HepG2 (cell line): ENCODE results near the gene SEC14L1. TPM values are rescaled to one million over a fixed set of nuclear protein-coding genes. Genes with fewer than 3 reads are reported as not detected.

Source experiments
- BCL6 ChIP-seq: IDR thresholded peaks from 2 replicates; pipeline ENCODE4 v1.6.1; 2016; ENCODE audit warnings: missing genetic modification reagents, missing compliant biosample characterization
- CCAR2 ChIP-seq: fragments of 200-400 bp; formaldehyde crosslinking; optimal IDR thresholded peaks from 2 replicates; pipeline ENCODE3; 2018; ENCODE audit warnings: low read depth, mild to moderate bottlenecking, low read length, moderate library complexity
- GATAD2A ChIP-seq: IDR thresholded peaks from 2 replicates; pipeline ENCODE4 v1.6.1; 2016
- MEIS2 ChIP-seq: sonication (generic); formaldehyde crosslinking; IDR thresholded peaks from 2 replicates; pipeline ENCODE4 v1.9.0; 2021; ENCODE audit warnings: mild to moderate bottlenecking, missing genetic modification reagents
- MLLT10 ChIP-seq: sonication (generic); formaldehyde crosslinking; IDR thresholded peaks from 2 replicates; pipeline ENCODE4 v1.4.0; 2020; ENCODE audit warnings: missing genetic modification reagents
- NPAS2 ChIP-seq: sonication (generic); formaldehyde crosslinking; IDR thresholded peaks from 2 replicates; pipeline ENCODE4 v1.8.0; 2022; ENCODE audit warnings: mild to moderate bottlenecking, missing genetic modification reagents, borderline replicate concordance
- NR1H2 ChIP-seq: sonication (generic); formaldehyde crosslinking; IDR thresholded peaks from 2 replicates; pipeline ENCODE4 v1.8.1; 2022; ENCODE audit warnings: low read depth, missing genetic modification reagents, borderline replicate concordance
- NR3C1 ChIP-seq: sonication (generic); formaldehyde crosslinking; IDR thresholded peaks from 2 replicates; pipeline ENCODE4 v1.4.0; 2020; ENCODE audit warnings: missing genetic modification reagents
- NRL ChIP-seq: sonication (generic); formaldehyde crosslinking; IDR thresholded peaks from 2 replicates; pipeline ENCODE4 v1.5.0; 2020; ENCODE audit warnings: missing genetic modification reagents, mild to moderate bottlenecking, moderate library complexity, borderline replicate concordance
- POGZ ChIP-seq: sonication (generic); formaldehyde crosslinking; IDR thresholded peaks from 2 replicates; pipeline ENCODE4 v1.4.0; 2020; ENCODE audit warnings: mild to moderate bottlenecking, missing genetic modification reagents
- PRPF4 ChIP-seq: fragments of 200-400 bp; formaldehyde crosslinking; IDR thresholded peaks from 2 replicates; pipeline ENCODE4 v1.6.1; 2016; ENCODE audit warnings: low read length, low read depth; ENCODE audit not compliant: poor library complexity, severe bottlenecking
- RAD21 ChIP-seq: fragments of 450-650 bp; formaldehyde crosslinking; IDR thresholded peaks from 2 replicates; pipeline ENCODE4 v1.5.0; 2020; ENCODE audit warnings: mild to moderate bottlenecking
- RBAK ChIP-seq: sonication (generic); formaldehyde crosslinking; IDR thresholded peaks from 2 replicates; pipeline ENCODE4 v1.5.1; 2020; ENCODE audit warnings: mild to moderate bottlenecking, missing genetic modification reagents
- RXRB ChIP-seq: IDR thresholded peaks from 2 replicates; pipeline ENCODE4 v1.6.1; 2016; ENCODE audit warnings: borderline replicate concordance, missing genetic modification reagents, missing compliant biosample characterization
- SRSF1 ChIP-seq: fragments of 200-400 bp; formaldehyde crosslinking; optimal IDR thresholded peaks from 2 replicates; pipeline ENCODE3; 2017; ENCODE audit warnings: mild to moderate bottlenecking, low read depth, low read length, moderate library complexity
- ZBTB7B ChIP-seq: sonication (generic); formaldehyde crosslinking; IDR thresholded peaks from 2 replicates; pipeline ENCODE4 v1.4.0; 2020; ENCODE audit warnings: missing genetic modification reagents
- ZFP37 ChIP-seq: sonication (generic); formaldehyde crosslinking; IDR thresholded peaks from 2 replicates; pipeline ENCODE4 v1.4.0; 2020; ENCODE audit warnings: missing genetic modification reagents, borderline replicate concordance
- ZNF468 ChIP-seq: sonication (generic); formaldehyde crosslinking; IDR thresholded peaks from 2 replicates; pipeline ENCODE4 v1.8.0; 2022; ENCODE audit warnings: mild to moderate bottlenecking, moderate library complexity, missing genetic modification reagents
- ZNF513 ChIP-seq: sonication (generic); formaldehyde crosslinking; conservative IDR thresholded peaks from 2 replicates; pipeline ENCODE4 v1.5.0; 2020; ENCODE audit warnings: missing genetic modification reagents
- ZNF598 ChIP-seq: sonication (generic); formaldehyde crosslinking; IDR thresholded peaks from 2 replicates; pipeline ENCODE4 v1.5.1; 2020; ENCODE audit warnings: mild to moderate bottlenecking, missing genetic modification reagents, borderline replicate concordance
- ZNF614 ChIP-seq: IDR thresholded peaks from 2 replicates; pipeline ENCODE4 v1.6.1; 2018; ENCODE audit warnings: missing biosample characterization, missing genetic modification reagents, inconsistent platforms, borderline replicate concordance
- ZNF749 ChIP-seq: sonication (generic); formaldehyde crosslinking; IDR thresholded peaks from 2 replicates; pipeline ENCODE4 v1.8.0; 2022; ENCODE audit warnings: mild to moderate bottlenecking, missing genetic modification reagents, moderate library complexity, borderline replicate concordance
- ZNF766 ChIP-seq: sonication (generic); formaldehyde crosslinking; IDR thresholded peaks from 2 replicates; pipeline ENCODE4 v1.5.0; 2020; ENCODE audit warnings: missing genetic modification reagents, borderline replicate concordance
- polyA plus RNA-seq, 8 experiments: library from polyadenylated mRNA; depleted of rRNA in 3 of 8; stranded (reverse) in 7 of 8; unstranded in 1 of 8; fragments of >200 nt; fragmentation: Illumina TruSeq in 4 of 8; extraction: Trizol in 4 of 8; gene quantifications; 2 replicates each; pipeline versions ENCODE4 v1.2.1 to v1.2.3, GENCODE V29; 2011 to 2016; ENCODE audit warnings: low read depth in 4 of 8, missing spikeins in 1 of 8, mixed read lengths in 1 of 8; ENCODE audit not compliant: insufficient read depth in 1 of 8
- total RNA-seq, 5 experiments: library from RNA; depleted of rRNA; stranded (reverse); fragments of >200 nt; fragmentation: Illumina TruSeq; extraction: Trizol; gene quantifications; 2 replicates each; pipeline ENCODE4 v1.2.3, GENCODE V29; 2016; ENCODE audit warnings: low read depth in 1 of 5
- TF ChIP-seq, protein P1 (sequence below): sonication (generic); formaldehyde crosslinking; IDR thresholded peaks from 2 replicates; pipeline ENCODE4 v1.8.1; 2022; ENCODE audit warnings: low read depth, mild to moderate bottlenecking, missing genetic modification reagents
- TF ChIP-seq, protein P2 (sequence below): IDR thresholded peaks from 2 replicates; pipeline ENCODE4 v1.6.1; 2016; ENCODE audit warnings: low read depth, control low read depth

SEC14L1 gene
- total and polyA plus RNA-seq, 2 of the 13 experiments (the other 11 are each of a cell fraction or from before 2014, with no cell fraction given): 26.3 to 43.9 TPM

- TF ChIP-seq ZNF614 (CRISPR knock-in tag): no peak
- peak; percentile 33; the same call in 1 of the 2 replicates for TF ChIP-seq POGZ (CRISPR knock-in tag)
- TF ChIP-seq NR1H2 (CRISPR knock-in tag): no peak
- no peak for TF ChIP-seq SRSF1
- no peak for TF ChIP-seq BCL6 (CRISPR knock-in tag)
- no peak for TF ChIP-seq ZFP37 (CRISPR knock-in tag)
- peak; percentile 29 for TF ChIP-seq PRPF4
- no peak for TF ChIP-seq MEIS2
- TF ChIP-seq NRL (CRISPR knock-in tag): peak; percentile 42; the same call in 1 of the 2 replicates
- no peak for TF ChIP-seq MLLT10 (CRISPR knock-in tag)
- TF ChIP-seq ZNF749 (CRISPR knock-in tag): no peak
- TF ChIP-seq ZBTB7B: no peak
- peak; percentile 49; the same call in 1 of the 2 replicates for TF ChIP-seq GATAD2A (CRISPR knock-in tag)
- no peak for TF ChIP-seq ZNF468 (CRISPR knock-in tag)
- TF ChIP-seq RXRB (CRISPR knock-in tag): peak; percentile 53; the same call in 1 of the 2 replicates
- TF ChIP-seq ZNF766 (CRISPR knock-in tag): no peak
- TF ChIP-seq RBAK: no peak
- no peak for TF ChIP-seq NPAS2 (CRISPR knock-in tag)
- TF ChIP-seq, protein P1, sequence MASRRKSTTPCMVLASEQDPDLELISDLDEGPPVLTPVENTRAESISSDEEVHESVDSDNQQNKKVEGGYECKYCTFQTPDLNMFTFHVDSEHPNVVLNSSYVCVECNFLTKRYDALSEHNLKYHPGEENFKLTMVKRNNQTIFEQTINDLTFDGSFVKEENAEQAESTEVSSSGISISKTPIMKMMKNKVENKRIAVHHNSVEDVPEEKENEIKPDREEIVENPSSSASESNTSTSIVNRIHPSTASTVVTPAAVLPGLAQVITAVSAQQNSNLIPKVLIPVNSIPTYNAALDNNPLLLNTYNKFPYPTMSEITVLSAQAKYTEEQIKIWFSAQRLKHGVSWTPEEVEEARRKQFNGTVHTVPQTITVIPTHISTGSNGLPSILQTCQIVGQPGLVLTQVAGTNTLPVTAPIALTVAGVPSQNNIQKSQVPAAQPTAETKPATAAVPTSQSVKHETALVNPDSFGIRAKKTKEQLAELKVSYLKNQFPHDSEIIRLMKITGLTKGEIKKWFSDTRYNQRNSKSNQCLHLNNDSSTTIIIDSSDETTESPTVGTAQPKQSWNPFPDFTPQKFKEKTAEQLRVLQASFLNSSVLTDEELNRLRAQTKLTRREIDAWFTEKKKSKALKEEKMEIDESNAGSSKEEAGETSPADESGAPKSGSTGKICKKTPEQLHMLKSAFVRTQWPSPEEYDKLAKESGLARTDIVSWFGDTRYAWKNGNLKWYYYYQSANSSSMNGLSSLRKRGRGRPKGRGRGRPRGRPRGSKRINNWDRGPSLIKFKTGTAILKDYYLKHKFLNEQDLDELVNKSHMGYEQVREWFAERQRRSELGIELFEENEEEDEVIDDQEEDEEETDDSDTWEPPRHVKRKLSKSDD (CRISPR knock-in tag): no peak
- TF ChIP-seq NR3C1 (CRISPR knock-in tag): no peak
- TF ChIP-seq ZNF513 (CRISPR knock-in tag): no peak
- TF ChIP-seq, protein P2, sequence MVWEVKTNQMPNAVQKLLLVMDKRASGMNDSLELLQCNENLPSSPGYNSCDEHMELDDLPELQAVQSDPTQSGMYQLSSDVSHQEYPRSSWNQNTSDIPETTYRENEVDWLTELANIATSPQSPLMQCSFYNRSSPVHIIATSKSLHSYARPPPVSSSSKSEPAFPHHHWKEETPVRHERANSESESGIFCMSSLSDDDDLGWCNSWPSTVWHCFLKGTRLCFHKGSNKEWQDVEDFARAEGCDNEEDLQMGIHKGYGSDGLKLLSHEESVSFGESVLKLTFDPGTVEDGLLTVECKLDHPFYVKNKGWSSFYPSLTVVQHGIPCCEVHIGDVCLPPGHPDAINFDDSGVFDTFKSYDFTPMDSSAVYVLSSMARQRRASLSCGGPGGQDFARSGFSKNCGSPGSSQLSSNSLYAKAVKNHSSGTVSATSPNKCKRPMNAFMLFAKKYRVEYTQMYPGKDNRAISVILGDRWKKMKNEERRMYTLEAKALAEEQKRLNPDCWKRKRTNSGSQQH: no peak
- no peak for TF ChIP-seq CCAR2
- TF ChIP-seq ZNF598: 0 out of 2 replicates have a peak, but pooled peaks have one; percentile 54
- no peak for TF ChIP-seq RAD21 (CRISPR knock-in tag)
These were observed 7.5 kb downstream of the SEC14L1 start (continued) for GRCh38 chr17:77148077-77148939.
